Spinal cord (tissue), 10 donors: ENCODE data around the gene RPL15. TPM values are rescaled to one million over a fixed set of nuclear protein-coding genes. Genes with fewer than 3 reads are reported as not detected.
"Not testable (repeated sequence)": the region's sequence is repeated elsewhere in the genome, so short reads cannot be mapped to it uniquely, and the experiment has no call there.

Experiments used
- DNase-seq, 6 donors: peaks; one replicate each; pipeline versions ENCODE4 v3.0.0 to v3.0.0-alpha.2; 2013 to 2015; ENCODE audit warnings: low spot score in 6 of 6, low read depth in 4 of 6
- H3K27ac ChIP-seq: one replicate; pipeline ENCODE4 v1.5.1; 2013; ENCODE audit warnings: low read depth, low read length, control low read depth
- H3K27me3 ChIP-seq: one replicate; pipeline ENCODE4 v1.6.1; 2013; ENCODE audit warnings: low read length; ENCODE audit not compliant: control insufficient read depth, insufficient read depth
- H3K36me3 ChIP-seq: one replicate; pipeline ENCODE4 v1.6.1; 2013; ENCODE audit warnings: low read length; ENCODE audit not compliant: control insufficient read depth, insufficient read depth
- H3K4me1 ChIP-seq: one replicate; pipeline ENCODE4 v1.6.1; 2013; ENCODE audit warnings: low read length; ENCODE audit not compliant: control insufficient read depth, insufficient read depth
- H3K4me3 ChIP-seq: one replicate; pipeline ENCODE4 v1.5.1; 2013; ENCODE audit warnings: low read depth, low read length, control low read depth
- H3K9me3 ChIP-seq: one replicate; pipeline ENCODE4 v1.6.1; 2013; ENCODE audit warnings: low read length; ENCODE audit not compliant: control insufficient read depth, insufficient read depth
- WGBS: methylation state at CpG from one replicate; pipeline ENCODE4 v1.1.5; 2013; ENCODE audit warnings: missing lambda C conversion rate; ENCODE audit not compliant: insufficient coverage; 5-methylcytosine and 5-hydroxymethylcytosine counted together
- polyA plus RNA-seq, 2 donors: library from polyadenylated mRNA; unstranded; fragments of 120-200 nt; gene quantifications; one replicate each; pipeline ENCODE4 v1.2.1, GENCODE V29; 2013; ENCODE audit not compliant: insufficient read length in 2 of 2
- total RNA-seq, 2 donors: library from RNA; depleted of rRNA in 1 of 2; stranded (reverse); fragments of 120-200 nt in 1 of 2; fragments of >200 nt in 1 of 2; gene quantifications; one replicate each; pipeline versions ENCODE4 v1.2.3 to v1.2.4, GENCODE V29; 2013 to 2014
- donor health status: healthy.

RPL15 gene
- total and polyA plus RNA-seq, 4 donors, result 1,637 to 1,807 (median 1,669) TPM

DNA sequence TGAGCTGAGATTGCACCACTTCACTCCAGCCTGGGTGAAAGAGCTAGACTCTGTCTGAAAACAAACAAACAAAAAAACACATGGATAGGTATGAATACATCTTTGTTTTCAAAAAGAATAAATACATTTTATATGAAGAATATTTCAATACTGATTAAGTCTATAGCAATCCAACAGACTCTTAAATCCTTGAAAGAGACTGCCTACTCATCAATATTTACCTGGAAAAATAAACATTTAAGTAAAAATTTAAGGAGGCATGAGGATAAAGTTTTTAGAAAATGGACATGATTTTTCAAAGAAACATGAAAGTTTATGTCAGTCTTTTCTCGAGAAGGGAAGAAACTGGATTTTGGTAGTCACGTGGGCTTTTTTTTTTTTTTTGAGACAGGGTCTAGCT lies 5.5 kb upstream of the RPL15 start:
- no peak overlapping the region for H3K27ac ChIP-seq
- no peak overlapping the region for H3K4me3 ChIP-seq
- H3K4me1 ChIP-seq, result no peaks in the 10 kb centered on the region
- peaks cover 16% of the 10 kb centered on the region for H3K36me3 ChIP-seq
- H3K9me3 ChIP-seq, result no peaks in the 10 kb centered on the region
- no peaks in the 10 kb centered on the region for H3K27me3 ChIP-seq
- DNase-seq, result no peak
- 100% methylated on average over 2 of the region's 2 CpGs for WGBS

DNA sequence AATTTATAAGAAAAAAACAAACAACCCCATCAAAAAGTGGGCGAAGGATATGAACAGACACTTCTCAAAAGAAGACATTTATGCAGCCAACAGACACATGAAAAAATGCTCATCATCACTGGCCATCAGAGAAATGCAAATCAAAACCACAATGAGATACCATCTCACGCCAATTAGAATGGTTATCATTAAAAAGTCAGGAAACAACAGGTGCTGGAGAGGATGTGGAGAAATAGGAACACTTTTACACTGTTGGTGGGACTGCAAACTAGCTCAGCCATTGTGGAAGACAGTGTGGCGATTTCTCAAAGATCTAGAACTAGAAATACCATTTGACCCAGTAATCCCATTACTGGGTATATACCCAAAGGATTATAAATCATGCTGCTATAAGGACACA lies 4.6 kb upstream of the RPL15 start:
- H3K4me3 ChIP-seq, DNase-seq, H3K27me3 ChIP-seq, H3K27ac ChIP-seq, H3K4me1 ChIP-seq, H3K9me3 ChIP-seq: not testable (repeated sequence)
- no CpG with 5 or more reads among the region's 3 CpGs for WGBS
- peaks cover 16% of the 10 kb centered on the region for H3K36me3 ChIP-seq

DNA sequence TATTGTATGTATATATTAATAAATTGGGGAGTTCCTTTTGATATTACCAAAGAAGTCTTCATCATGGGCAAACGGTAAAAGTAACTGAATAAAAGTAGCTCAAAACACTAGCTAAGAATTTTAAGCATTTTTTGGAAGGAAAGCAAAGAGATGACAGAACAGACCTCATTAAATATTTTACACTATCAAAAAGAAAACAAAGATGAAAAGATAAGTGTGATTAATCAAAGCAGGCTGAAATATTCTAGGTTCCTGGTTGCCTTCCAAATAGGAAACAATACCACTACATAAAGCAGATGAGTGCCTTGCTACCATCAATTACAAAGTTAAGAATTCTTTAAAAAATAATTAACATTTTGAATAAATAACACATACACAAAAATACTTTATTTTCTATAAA lies 3.8 kb upstream of the RPL15 start:
- no CpG with 5 or more reads among the region's 1 CpG for WGBS
- H3K9me3 ChIP-seq, result no peaks in the 10 kb centered on the region
- no peak overlapping the region for H3K4me3 ChIP-seq
- no peak for DNase-seq
- no peak overlapping the region for H3K27ac ChIP-seq
- H3K4me1 ChIP-seq, result no peaks in the 10 kb centered on the region
- H3K27me3 ChIP-seq, result no peaks in the 10 kb centered on the region
- peaks cover 20% of the 10 kb centered on the region for H3K36me3 ChIP-seq

DNA sequence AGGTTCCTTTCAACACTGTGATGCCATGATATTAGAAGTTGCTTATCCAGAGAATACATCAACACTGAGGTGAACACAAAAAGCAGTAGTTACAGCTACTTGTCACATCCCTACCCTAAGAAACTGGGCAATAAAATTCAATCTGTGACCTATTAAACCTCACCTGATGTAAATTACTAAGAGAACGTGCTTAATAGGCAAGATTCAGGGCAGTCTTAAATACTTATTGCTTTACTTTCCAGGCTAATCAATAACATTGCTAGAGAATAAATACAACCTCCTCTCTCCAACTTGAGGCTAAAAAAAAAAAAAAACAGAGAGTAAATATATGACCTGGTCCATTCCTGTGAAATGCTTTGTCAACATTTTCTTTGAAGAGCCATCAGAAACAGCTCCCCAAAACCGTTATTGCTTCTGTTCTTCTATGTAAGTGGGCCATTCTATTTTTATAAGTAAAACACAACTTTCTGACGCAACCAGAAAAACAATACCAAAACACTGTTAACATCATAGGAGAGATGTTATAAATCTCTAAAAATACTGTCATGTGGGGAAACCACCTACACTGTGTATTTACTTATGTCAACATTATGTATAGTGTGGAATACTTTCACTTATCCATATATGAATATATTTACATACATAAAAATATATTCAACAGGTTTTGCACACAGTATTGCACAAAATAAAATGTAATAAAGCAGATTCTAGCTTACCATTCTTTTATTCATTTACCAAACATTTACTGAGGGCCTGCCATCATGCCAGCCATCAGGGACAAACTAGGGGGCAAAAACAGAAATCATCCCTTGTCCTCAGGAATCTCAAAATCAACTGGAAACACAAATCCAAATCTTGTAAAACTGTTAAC lies 2.8 kb upstream of the RPL15 start:
- Histone ChIP-seq H3K4me1 (peaks cover 2% of the 10 kb centered on the region), H3K4me3 (no peak overlapping the region), H3K27me3 (no peaks in the 10 kb centered on the region), H3K36me3 (peaks cover 16% of the 10 kb centered on the region), H3K9me3 (no peaks in the 10 kb centered on the region), H3K27ac (no peak overlapping the region)
- DNase-seq, result no peak
- WGBS, result no CpG with 5 or more reads among the region's 3 CpGs

DNA sequence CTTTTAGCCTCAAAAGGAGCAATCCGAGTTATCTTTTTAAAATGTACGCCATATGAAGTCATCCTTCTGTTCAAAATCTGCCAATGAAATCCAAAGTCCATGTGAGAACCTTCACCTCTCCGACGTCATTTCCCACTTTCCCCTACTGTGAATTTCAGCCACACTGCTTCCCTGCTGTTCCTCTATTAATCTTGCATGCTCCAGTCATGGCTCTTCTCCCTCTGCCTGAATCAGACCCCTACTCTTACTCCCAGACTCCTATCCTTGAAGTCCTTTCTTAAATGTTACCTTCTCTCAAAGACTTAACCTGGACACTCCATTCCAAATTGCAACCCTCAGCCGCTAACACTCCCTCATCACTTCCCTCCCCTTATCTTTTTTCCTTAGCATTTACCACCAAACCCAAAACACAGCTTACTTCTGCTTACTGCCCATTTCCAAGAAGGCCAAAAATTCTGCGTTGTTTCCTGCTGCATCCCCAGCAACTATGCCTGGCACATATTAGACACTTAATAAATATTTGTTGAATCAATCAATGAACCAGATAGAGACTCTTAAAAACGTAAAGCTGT lies 1.3 kb upstream of the RPL15 start:
- 23% methylated on average over 5 of the region's 7 CpGs for WGBS
- H3K4me1 ChIP-seq, result peaks cover 5% of the 10 kb centered on the region
- no peaks in the 10 kb centered on the region for H3K27me3 ChIP-seq
- peak in 3 of 6 donors; percentile 28 to 69 (median 29) for DNase-seq
- H3K36me3 ChIP-seq, result peaks cover 3% of the 10 kb centered on the region
- no peaks in the 10 kb centered on the region for H3K9me3 ChIP-seq
- H3K4me3 ChIP-seq, result peak overlapping the region; percentile 99
- no peak overlapping the region for H3K27ac ChIP-seq

DNA sequence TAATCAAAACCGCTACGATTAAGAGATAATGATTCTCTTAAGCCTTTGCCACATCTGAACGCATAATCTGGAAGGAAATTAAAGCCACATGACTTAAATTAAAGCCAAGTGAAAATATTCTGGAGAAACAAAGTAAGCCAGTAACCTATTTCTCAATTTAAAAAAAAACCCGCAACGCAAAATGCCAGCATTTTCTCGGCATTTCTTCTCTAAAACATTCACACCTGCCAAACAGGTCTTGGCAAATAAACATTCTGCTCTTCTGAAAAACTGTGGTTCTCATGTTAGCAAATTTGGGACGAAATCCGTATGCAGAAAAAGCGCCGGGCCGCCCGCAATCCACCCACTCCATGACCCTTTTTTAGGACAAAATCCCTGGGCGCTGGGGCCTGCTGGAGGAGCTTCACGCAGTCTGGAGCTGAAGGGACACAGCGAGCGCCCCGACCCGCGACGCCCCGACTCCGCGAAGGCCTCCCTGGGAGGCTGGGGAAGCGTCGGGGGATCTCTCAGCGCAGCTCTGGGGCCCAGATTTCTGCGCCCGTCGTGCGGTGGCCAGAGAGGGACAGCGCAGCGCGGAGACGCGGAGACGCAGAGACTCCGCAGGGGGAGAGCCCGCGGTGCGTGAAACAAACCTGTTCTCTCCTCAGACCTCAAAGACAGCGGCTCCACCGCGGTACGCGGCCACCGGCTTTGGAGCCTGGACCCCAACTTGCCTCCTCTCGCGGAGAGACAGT lies 613 bp upstream of the RPL15 start:
- Histone ChIP-seq H3K27ac (peak overlapping the region; percentile 95), H3K36me3 (peaks cover 3% of the 10 kb centered on the region), H3K4me3 (peak overlapping the region; percentile 99), H3K27me3 (no peaks in the 10 kb centered on the region), H3K9me3 (no peaks in the 10 kb centered on the region), H3K4me1 (peaks cover 5% of the 10 kb centered on the region)
- DNase-seq, result peak in 1 of 6 donors; percentile 39
- under 1% methylated on average over 43 of the region's 48 CpGs for WGBS

DNA sequence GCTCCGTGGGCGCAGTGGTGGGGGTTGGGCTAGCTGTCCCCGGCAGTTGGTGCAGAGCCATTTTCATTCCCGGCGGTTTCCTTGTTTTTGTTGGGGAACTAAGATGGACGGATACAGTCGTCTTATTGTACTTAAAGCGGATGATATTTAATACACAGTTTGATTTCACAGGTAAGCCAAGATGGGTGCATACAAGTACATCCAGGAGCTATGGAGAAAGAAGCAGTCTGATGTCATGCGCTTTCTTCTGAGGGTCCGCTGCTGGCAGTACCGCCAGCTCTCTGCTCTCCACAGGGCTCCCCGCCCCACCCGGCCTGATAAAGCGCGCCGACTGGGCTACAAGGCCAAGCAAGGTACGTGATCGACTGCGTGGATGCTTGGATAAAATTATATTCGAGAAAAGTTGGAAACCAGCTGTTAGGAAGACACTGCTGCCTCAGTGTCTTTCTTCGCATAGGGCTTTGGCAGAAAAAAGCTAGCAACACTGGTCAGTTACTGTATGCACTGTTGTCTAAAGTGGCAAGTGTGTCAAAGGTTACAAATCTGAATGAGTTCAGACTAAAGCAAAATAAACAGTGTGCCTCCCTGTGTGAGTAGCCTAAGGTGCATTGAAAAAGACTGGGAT lies 859 bp downstream of the RPL15 start:
- H3K9me3 ChIP-seq, H3K4me1 ChIP-seq, H3K27me3 ChIP-seq: not testable (repeated sequence)
- peak in 3 of 6 donors; percentile 41 to 89 (median 86) for DNase-seq
- peak overlapping the region; percentile 99 for H3K4me3 ChIP-seq
- under 1% methylated on average over 16 of the region's 21 CpGs for WGBS
- H3K36me3 ChIP-seq, result peaks cover 18% of the 10 kb centered on the region
- peak overlapping the region; percentile 95 for H3K27ac ChIP-seq

DNA sequence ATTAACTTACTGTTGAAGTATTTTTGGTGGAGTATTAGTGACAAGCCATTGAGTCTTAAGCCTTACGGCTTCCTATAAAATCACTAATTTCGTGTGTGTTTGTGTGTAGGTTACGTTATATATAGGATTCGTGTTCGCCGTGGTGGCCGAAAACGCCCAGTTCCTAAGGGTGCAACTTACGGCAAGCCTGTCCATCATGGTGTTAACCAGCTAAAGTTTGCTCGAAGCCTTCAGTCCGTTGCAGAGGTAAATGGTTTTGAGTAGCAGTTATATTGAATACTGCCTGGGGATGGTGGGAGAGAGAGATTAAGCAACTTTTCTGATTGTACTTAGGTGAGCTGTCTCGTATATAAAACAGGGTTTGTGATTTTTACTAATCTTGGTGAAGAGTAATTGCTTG lies 1.4 kb downstream of the RPL15 start:
- H3K36me3 ChIP-seq, result peaks cover 23% of the 10 kb centered on the region
- H3K9me3 ChIP-seq, H3K4me1 ChIP-seq, H3K27me3 ChIP-seq, DNase-seq: not testable (repeated sequence)
- WGBS, result 17% methylated on average over 4 of the region's 12 CpGs
- peak overlapping the region; percentile 95 for H3K27ac ChIP-seq
- H3K4me3 ChIP-seq, result peak overlapping the region; percentile 99

DNA sequence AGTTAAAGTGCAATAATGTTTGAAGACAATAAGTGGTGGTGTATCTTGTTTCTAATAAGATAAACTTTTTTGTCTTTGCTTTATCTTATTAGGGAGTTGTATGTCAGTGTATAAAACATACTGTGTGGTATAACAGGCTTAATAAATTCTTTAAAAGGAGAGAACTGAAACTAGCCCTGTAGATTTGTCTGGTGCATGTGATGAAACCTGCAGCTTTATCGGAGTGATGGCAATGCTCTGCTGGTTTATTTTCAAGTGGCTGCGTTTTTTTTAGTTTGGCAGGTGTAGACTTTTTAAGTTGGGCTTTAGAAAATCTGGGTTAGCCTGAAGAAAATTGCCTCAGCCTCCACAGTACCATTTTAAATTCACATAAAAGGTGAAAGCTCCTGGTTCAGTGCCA lies 2.7 kb downstream of the RPL15 start:
- 95% methylated on average over 2 of the region's 2 CpGs for WGBS
- no peaks in the 10 kb centered on the region for H3K9me3 ChIP-seq
- H3K4me3 ChIP-seq, result no peak overlapping the region
- H3K27ac ChIP-seq, result no peak overlapping the region
- no peak for DNase-seq
- H3K4me1 ChIP-seq, result peaks cover 5% of the 10 kb centered on the region
- peaks cover 24% of the 10 kb centered on the region for H3K36me3 ChIP-seq
- H3K27me3 ChIP-seq, result no peaks in the 10 kb centered on the region
